CD4-positive, alpha-beta T cell treated with Interleukin-10 for 1 hour (primary cell): ENCODE results near the gene PDLIM4.

Experiments
- DNase-seq: peaks from one replicate; pipeline ENCODE4 v3.0.0-alpha.2; 2020

Gene PDLIM4

GRCh38 chr5:132257131-132258101 is at the start of gene PDLIM4:
PDLIM4 (plus strand) TSS chr5:132257696; CDS start chr5:132257735, 39 bp downstream.
- no peak for DNase-seq

- no peak for DNase-seq
These were observed 49.7 kb upstream of the PDLIM4 start for GRCh38 chr5:132207778-132208177.

GRCh38 chr5:132209131-132209530 is 48.4 kb upstream of the PDLIM4 start:
- no peak for DNase-seq

GRCh38 chr5:132209901-132210545 is 47.5 kb upstream of the PDLIM4 start:
- DNase-seq = no peak

- DNase-seq = no peak
These were observed 46.6 kb upstream of the PDLIM4 start for GRCh38 chr5:132210944-132211343.

GRCh38 chr5:132211787-132212186 is 45.7 kb upstream of the PDLIM4 start:
- DNase-seq = no peak

GRCh38 chr5:132213666-132214065 is 43.8 kb upstream of the PDLIM4 start:
- no peak for DNase-seq

- no peak for DNase-seq
These were observed 43.0 kb upstream of the PDLIM4 start for GRCh38 chr5:132214491-132214890.

- DNase-seq = no peak
These were observed 42.2 kb upstream of the PDLIM4 start for GRCh38 chr5:132215329-132215728.

- DNase-seq = no peak
These were observed 39.2 kb upstream of the PDLIM4 start for GRCh38 chr5:132218321-132218720.

GRCh38 chr5:132219289-132219970 is 38.1 kb upstream of the PDLIM4 start:
- no peak for DNase-seq

GRCh38 chr5:132219981-132220380 is 37.5 kb upstream of the PDLIM4 start:
- no peak for DNase-seq

- no peak for DNase-seq
These were observed 37.0 kb upstream of the PDLIM4 start for GRCh38 chr5:132220491-132220890.

GRCh38 chr5:132221781-132222648 is 35.5 kb upstream of the PDLIM4 start:
- DNase-seq = no peak

GRCh38 chr5:132222649-132223038 is 34.9 kb upstream of the PDLIM4 start:
- DNase-seq = no peak

- DNase-seq = no peak
These were observed 33.6 kb upstream of the PDLIM4 start for GRCh38 chr5:132223861-132224260.

- DNase-seq = no peak
These were observed 32.8 kb upstream of the PDLIM4 start for GRCh38 chr5:132224716-132225115.

GRCh38 chr5:132225165-132226032 is 32.1 kb upstream of the PDLIM4 start:
- DNase-seq = no peak

GRCh38 chr5:132226516-132227234 is 30.8 kb upstream of the PDLIM4 start:
- no peak for DNase-seq

- no peak for DNase-seq
These were observed 30.3 kb upstream of the PDLIM4 start for GRCh38 chr5:132227235-132227484.
